Ramos (cell line): ENCODE measurements around the gene C5orf15.

Source experiments
- in situ Hi-C: fragments of 300-500 bp; cut with MboI; formaldehyde crosslinking; loops from one replicate; pipeline ENCODE4 v1.14.3; 2022; ENCODE audit warnings: low sequenced_read_pairs; ENCODE audit not compliant: unreplicated experiment

The C5orf15 gene

GRCh38 chr5:133927300-133928180, 40.9 kb downstream of the C5orf15 start:
- in situ Hi-C loops: loop anchor here (25.0 kb wide), 1 partner anchor 815 kb away; no protein-coding TSS in a partner anchor

GRCh38 chr5:133926489-133927299, 41.7 kb downstream of the C5orf15 start:
- in situ Hi-C loops: loop anchor here (25.0 kb wide), 1 partner anchor 814 kb away; no protein-coding TSS in a partner anchor

- in situ Hi-C loops: loop anchor here (25.0 kb wide), 1 partner anchor 814 kb away; no protein-coding TSS in a partner anchor
Measured at GRCh38 chr5:133925866-133926488, 42.4 kb downstream of the C5orf15 start.

- in situ Hi-C loops: loop anchor here (25.0 kb wide), 1 partner anchor 813 kb away; no protein-coding TSS in a partner anchor
Measured at GRCh38 chr5:133925269-133925668, 43.2 kb downstream of the C5orf15 start.

GRCh38 chr5:133924221-133924920, 44.1 kb downstream of the C5orf15 start:
- in situ Hi-C loops: no loop called here

GRCh38 chr5:133921979-133922378, 46.4 kb downstream of the C5orf15 start:
- in situ Hi-C loops: no loop called here

GRCh38 chr5:133921069-133921468, 47.4 kb downstream of the C5orf15 start:
- in situ Hi-C loops: no loop called here

GRCh38 chr5:133919148-133920136, 49.0 kb downstream of the C5orf15 start:
- in situ Hi-C loops: no loop called here

GRCh38 chr5:133918731-133919130, 49.7 kb downstream of the C5orf15 start:
- in situ Hi-C loops: no loop called here

GRCh38 chr5:133918316-133918715, 50.1 kb downstream of the C5orf15 start:
- in situ Hi-C loops: no loop called here

- in situ Hi-C loops: no loop called here
Measured at GRCh38 chr5:133917785-133918184, 50.6 kb downstream of the C5orf15 start.

- in situ Hi-C loops: no loop called here
Measured at GRCh38 chr5:133916914-133917313, 51.5 kb downstream of the C5orf15 start.

- in situ Hi-C loops: no loop called here
Measured at GRCh38 chr5:133916479-133916878, 51.9 kb downstream of the C5orf15 start.

- in situ Hi-C loops: no loop called here
Measured at GRCh38 chr5:133914434-133914833, 54.0 kb downstream of the C5orf15 start.

GRCh38 chr5:133913413-133914155, 54.8 kb downstream of the C5orf15 start:
- in situ Hi-C loops: no loop called here

GRCh38 chr5:133912951-133913350, 55.5 kb downstream of the C5orf15 start:
- in situ Hi-C loops: no loop called here

- in situ Hi-C loops: no loop called here
Measured at GRCh38 chr5:133910571-133910970, 57.9 kb downstream of the C5orf15 start.

GRCh38 chr5:133909603-133910002, 58.8 kb downstream of the C5orf15 start:
- in situ Hi-C loops: no loop called here
